NCI-H1417 treated with DMSO at 0.1 percent for 48 hours (cell line): ENCODE measurements around the gene ARHGEF26.

Source experiments
- DNase-seq: peaks from one replicate; lab custom pipeline; 2025; lab: John Stamatoyannopoulos, UW

ARHGEF26 gene

GRCh38 chr3:154119951-154120350 lies 1.2 kb upstream of the ARHGEF26 start:
- peak; percentile 61 for DNase-seq

DNA sequence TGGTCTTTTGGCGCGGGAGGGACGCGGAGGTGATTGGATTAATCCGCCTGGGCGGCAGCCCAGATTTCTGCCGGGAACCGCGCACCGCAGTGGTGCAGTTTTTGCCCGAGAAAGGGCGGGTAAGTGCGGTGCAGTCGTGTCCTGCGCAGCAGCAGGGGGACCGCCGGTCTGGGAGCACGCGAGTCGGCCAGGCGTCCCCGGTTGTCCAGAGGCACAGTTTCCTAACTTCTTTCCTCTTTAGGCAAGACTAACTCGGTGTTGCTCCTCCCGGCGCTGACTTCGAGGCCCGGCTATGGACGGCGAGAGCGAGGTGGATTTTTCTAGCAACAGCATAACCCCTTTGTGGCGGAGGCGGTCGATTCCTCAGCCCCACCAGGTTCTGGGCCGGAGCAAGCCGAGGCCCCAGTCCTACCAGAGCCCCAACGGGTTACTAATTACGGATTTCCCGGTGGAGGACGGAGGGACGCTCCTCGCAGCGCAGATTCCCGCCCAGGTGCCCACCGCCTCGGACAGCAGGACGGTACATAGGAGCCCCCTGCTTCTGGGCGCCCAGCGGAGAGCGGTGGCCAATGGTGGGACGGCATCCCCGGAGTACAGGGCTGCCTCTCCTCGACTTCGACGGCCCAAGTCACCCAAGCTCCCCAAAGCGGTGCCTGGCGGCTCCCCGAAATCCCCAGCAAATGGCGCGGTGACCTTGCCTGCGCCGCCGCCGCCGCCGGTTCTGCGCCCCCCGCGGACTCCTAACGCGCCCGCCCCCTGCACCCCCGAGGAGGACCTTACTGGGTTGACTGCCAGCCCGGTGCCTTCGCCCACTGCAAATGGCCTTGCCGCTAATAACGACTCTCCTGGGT lies 736 bp downstream of the ARHGEF26 start:
- DNase-seq: no peak

DNA sequence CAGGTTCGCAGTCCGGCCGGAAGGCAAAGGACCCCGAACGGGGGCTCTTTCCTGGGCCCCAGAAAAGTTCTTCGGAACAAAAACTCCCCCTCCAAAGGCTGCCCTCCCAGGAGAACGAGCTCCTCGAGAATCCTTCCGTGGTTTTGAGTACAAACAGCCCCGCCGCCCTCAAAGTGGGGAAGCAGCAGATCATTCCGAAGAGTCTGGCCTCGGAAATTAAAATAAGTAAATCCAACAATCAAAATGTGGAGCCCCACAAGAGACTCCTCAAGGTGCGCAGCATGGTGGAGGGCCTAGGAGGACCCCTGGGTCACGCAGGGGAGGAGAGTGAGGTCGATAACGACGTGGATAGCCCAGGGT lies 1.3 kb downstream of the ARHGEF26 start:
- no peak for DNase-seq

- no peak for DNase-seq
These were observed 1.8 kb downstream of the ARHGEF26 start for GRCh38 chr3:154122912-154123559.

DNA sequence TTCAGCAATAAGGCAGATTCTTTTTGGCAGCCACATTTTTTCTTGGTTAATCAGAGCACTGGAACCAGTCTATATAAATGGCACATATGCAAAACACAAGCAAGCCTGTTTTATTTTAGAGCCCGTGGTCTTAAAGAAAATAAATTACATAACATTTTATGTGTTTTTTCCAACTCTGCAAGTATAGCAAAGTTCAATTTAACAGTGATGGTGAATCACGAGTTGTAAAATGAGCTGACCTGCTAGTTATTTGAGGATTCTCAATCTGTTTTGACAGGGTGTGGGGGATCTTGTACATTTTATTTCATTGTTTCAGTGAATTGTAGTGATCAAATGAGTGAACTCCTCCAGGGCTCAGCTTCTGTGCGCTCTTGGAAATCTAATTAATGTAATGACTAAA lies 2.7 kb downstream of the ARHGEF26 start:
- DNase-seq: no peak

- no peak for DNase-seq
These were observed 4.3 kb downstream of the ARHGEF26 start for GRCh38 chr3:154125378-154126030.

GRCh38 chr3:154126651-154127050 lies 5.5 kb downstream of the ARHGEF26 start:
- no peak for DNase-seq

- DNase-seq: no peak
These were observed 8.4 kb downstream of the ARHGEF26 start for GRCh38 chr3:154129625-154130024.

- no peak for DNase-seq
These were observed 9.3 kb downstream of the ARHGEF26 start for GRCh38 chr3:154130540-154130939.

- no peak for DNase-seq
These were observed 10.6 kb downstream of the ARHGEF26 start for GRCh38 chr3:154131830-154132229.

DNA sequence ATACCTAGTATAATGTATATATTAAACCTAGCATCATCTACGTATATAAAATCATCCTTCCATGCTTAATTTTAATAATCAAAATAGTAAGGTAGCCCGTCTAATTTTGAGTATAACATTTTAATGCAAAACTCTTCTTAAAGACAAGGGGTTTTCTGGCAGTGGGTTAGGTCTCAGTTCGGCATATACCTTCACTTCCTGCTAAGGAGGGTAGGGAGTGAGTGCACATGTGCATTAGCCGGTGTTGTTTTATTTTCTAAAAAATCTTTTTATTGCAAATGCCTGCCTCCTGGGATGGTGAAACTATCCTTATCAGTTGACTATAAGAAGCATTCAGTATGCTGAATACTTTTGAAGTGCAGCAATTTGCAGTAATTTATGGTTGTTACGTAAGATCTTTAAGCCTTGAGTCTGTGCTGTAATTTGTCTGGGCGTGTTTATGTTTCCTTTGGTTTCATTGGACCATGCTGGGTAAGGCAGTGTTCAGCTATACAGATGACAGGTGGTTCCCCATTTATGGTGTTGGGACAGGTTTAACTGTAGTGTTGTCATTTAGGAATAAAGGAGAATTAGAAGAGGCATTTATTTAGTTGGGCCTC lies 11.7 kb downstream of the ARHGEF26 start:
- DNase-seq: peak; percentile 56

- DNase-seq: no peak
These were observed 14.5 kb downstream of the ARHGEF26 start for GRCh38 chr3:154135511-154136173.

DNA sequence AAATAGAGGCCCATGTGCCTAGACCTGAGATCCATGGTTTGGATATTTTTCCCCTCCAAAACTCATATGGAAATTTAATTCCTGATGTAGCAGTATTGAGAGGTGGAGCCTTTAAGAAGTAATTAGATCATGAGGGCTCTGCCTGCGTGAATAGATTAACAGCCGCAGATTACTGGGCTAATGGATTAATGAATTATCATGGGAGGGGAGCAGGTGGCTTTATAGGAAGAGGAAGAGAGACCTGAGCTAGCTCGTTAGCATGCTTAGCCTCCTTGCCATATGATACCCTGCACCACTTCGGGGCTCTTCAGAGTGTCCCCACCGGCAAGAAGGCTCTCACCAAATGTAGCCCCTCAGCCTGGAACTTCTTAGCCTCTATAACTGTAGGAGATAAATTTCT lies 15.8 kb downstream of the ARHGEF26 start:
- no peak for DNase-seq

- DNase-seq: no peak
These were observed 18.8 kb downstream of the ARHGEF26 start for GRCh38 chr3:154139996-154140436.

DNA sequence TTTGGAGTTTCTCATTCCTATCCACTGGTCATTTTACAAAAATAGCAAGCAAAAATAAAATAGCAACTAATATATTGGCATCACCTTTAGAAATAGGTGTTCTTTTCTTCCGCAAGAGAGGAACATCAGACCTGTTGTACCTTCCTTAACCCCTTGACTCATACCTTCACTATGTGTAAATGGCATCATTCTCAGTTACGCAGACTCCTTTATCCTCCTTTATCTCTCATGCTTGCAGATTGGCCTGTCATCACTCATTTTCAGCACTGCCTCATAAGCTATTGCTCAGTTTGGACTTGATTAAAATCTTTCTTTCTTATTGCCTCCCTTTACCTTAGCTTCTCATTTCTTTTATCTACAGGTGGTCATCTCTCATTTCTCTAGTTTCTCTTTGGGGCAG lies 21.4 kb downstream of the ARHGEF26 start:
- no peak for DNase-seq

DNA sequence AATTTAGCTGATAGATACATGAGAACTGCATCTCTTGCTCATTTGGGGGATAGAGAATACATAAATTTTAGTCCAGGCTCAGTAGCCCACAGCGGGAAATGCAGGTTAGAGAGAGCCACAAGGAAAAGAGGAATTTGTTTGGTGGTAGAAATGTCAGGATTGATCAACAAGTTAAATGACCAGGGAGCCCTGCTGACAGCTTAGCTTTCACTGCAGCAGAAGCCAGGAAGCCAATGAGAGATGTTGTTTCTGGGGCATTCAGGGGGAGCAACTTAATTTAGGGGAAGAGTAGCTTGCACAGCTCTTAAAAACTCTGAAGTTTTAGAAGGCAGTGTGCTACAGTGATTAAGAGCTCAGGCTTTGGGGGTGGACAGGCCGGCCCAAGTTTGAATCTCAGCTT lies 22.7 kb downstream of the ARHGEF26 start:
- no peak for DNase-seq

GRCh38 chr3:154144825-154145465 lies 23.8 kb downstream of the ARHGEF26 start:
- no peak for DNase-seq

DNA sequence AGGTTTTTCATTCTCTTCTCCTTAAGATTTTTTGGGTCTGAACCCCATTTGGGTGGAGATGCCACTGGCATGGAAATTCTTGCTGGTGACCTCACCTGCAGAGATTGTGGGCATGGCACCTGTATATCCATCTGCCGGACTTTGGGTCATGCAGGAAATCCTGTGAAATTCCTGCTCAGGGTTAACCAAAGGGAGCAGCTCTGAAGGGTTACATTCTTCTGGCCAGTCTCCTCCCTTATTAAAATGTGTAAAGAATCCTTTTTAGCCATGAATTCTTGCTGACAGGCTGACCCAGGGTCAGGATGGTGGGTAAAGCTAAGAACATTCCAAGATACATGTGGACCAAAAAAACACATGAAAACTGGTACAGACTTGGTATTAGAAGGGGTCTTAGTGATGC lies 27.4 kb downstream of the ARHGEF26 start:
- no peak for DNase-seq

- no peak for DNase-seq
These were observed 28.1 kb downstream of the ARHGEF26 start for GRCh38 chr3:154149286-154149685.

DNA sequence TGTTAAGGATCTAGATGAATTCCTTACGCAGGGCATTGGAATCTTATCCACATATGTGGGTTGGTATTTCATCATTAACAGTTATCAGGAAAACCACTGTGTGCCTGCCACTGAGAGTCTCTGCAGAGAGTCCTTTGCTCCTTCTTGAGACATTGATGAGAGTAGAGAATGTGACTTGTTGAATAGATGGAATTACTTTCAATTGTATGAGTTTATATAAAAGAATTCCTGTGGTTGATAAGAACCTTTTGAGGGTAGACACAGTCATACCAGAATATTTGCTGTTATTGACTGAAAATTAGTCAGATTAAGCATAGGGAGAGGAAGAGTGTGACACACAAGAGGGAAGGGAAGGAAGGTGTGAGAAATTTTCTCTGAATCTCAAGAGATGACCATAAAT lies 30.8 kb downstream of the ARHGEF26 start:
- no peak for DNase-seq

DNA sequence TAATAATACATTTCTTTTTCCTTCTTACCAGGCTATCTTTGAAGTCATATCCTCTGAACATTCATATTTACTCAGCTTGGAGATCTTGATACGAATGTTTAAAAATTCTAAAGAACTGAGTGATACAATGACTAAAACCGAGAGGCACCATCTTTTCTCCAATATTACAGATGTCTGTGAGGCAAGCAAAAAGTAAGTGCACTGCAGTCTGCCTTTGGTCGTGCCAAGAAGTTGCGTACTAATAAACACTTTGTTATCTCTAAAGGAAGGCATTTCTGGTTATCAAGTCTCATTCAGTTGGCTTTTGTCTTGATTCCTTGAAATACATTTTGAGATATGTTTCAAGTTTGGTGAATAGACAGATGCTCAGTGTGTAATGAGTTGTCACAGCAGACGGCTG lies 31.6 kb downstream of the ARHGEF26 start:
- no peak for DNase-seq

- DNase-seq: no peak
These were observed 35.3 kb downstream of the ARHGEF26 start for GRCh38 chr3:154156530-154156929.
